Left kidney (tissue), 2 donors: ENCODE results near the gene PDXP. TPM values are rescaled to one million over a fixed set of nuclear protein-coding genes. Genes with fewer than 3 reads are reported as not detected.
A peak's percentile ranks its signal among the peaks of the same experiment; 100 is the strongest.

Experiments used
- DNase-seq: peaks from one replicate; pipeline ENCODE4 v3.0.0-alpha.2; 2013
- polyA plus RNA-seq: library from polyadenylated mRNA; unstranded; fragments of 120-200 nt; gene quantifications from one replicate; pipeline ENCODE4 v1.2.1, GENCODE V29; 2013; ENCODE audit not compliant: insufficient read length

PDXP gene
- polyA plus RNA-seq, 1 donor: 15.4 TPM

- no peak for DNase-seq
Observed at GRCh38 chr22:37627121-37627520, 31.4 kb upstream of the PDXP start.

GRCh38 chr22:37627545-37627944 lies 31.0 kb upstream of the PDXP start:
- no peak for DNase-seq

- DNase-seq: no peak
Observed at GRCh38 chr22:37628830-37629229, 29.7 kb upstream of the PDXP start.

- DNase-seq: no peak
Observed at GRCh38 chr22:37629928-37630327, 28.6 kb upstream of the PDXP start.

- no peak for DNase-seq
Observed at GRCh38 chr22:37630839-37631435, 27.6 kb upstream of the PDXP start.

- no peak for DNase-seq
Observed at GRCh38 chr22:37631448-37632173, 26.9 kb upstream of the PDXP start.

- no peak for DNase-seq
Observed at GRCh38 chr22:37632174-37633088, 26.1 kb upstream of the PDXP start.

GRCh38 chr22:37633089-37633624 lies 25.4 kb upstream of the PDXP start:
- no peak for DNase-seq

GRCh38 chr22:37633625-37634416 lies 24.7 kb upstream of the PDXP start:
- DNase-seq: peak; percentile 93

- no peak for DNase-seq
Observed at GRCh38 chr22:37634417-37634924, 24.1 kb upstream of the PDXP start.

- DNase-seq: no peak
Observed at GRCh38 chr22:37635157-37635556, 23.4 kb upstream of the PDXP start.

- DNase-seq: no peak
Observed at GRCh38 chr22:37636186-37636948, 22.2 kb upstream of the PDXP start.

- DNase-seq: no peak
Observed at GRCh38 chr22:37636949-37637273, 21.6 kb upstream of the PDXP start.

- no peak for DNase-seq
Observed at GRCh38 chr22:37638391-37639069, 20.0 kb upstream of the PDXP start.

GRCh38 chr22:37639070-37639760 lies 19.3 kb upstream of the PDXP start, which contains the start of gene SH3BP1:
Gene SH3BP1, plus strand, starts transcription at chr22:37639669. Its CDS starts 119 bp downstream, at chr22:37639788.
- peak; percentile 73 for DNase-seq

- no peak for DNase-seq
Observed at GRCh38 chr22:37639771-37640590, 18.5 kb upstream of the PDXP start.

- DNase-seq: no peak
Observed at GRCh38 chr22:37640591-37641560, 17.6 kb upstream of the PDXP start.
